ENCODE data around the gene C11orf21.

Gene C11orf21

DNA sequence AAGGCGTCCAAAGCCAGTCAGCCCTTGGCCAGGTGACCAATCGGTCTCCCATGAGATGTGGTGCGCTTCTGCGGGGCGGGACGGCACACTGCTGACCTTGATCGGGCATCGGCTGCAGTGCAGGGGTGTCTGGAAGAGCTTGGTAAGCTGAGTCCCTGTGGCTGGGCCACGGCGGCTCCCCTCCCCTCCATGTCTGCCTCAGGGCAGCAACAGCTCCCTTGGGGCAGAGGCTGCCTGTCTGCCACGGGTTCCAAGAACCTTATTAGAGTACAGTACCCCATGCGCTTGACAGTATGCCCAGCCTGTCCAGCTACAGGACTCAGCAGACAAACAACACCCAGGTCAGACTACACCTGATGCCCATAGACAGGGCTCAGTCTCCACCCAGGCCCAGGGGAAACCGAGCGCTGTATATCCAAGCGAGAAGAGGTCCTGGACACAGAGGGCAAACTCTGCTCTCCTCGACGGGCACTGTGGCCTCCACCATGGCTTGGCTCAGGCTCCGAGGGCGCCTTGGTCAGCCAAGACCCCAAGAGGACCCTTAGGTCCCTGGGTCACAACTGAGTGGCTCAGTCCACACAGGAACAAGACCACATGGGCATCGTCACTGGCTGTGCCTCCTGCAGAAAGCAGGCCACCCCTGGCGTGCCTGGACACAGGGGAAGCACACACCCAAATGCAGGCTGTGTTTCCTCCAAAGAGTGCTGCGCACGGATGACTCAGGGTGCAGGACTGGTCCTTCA lies 19.0 kb upstream of the C11orf21 start:
- DNase-seq = no peak

DNA sequence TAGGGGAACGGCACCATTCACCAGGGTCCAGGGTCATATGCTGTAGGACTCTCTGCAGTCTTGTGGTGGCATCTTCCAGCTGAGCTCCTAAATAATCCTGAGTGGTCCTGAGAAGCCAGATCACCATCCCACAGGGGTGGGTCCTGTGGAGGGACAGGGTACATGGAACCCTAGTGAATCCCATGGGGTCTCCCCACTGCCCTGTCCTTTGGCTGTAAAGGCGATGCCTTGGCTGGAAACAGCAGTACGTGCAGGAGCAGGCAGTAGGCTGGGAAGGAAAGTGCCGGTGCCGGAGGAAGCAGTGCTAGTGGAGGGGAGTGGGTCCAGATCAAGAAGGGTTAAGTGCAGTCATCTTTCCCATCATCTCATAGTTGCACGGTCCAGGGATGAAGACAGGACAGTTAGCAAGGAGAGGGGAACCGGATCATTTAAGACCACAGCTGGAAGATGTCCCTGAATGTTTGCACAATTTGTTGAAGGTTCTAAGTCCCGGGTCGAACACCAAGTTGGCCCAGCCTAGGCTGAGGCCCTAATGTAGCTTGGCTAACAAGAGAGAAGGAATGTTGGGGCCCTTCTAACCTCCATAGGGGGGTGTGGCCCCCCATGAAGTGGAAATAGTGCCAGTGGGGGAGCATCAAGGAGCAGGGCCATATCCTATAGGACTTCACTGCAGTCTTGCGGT lies 18.2 kb upstream of the C11orf21 start:
- no peak for DNase-seq

DNA sequence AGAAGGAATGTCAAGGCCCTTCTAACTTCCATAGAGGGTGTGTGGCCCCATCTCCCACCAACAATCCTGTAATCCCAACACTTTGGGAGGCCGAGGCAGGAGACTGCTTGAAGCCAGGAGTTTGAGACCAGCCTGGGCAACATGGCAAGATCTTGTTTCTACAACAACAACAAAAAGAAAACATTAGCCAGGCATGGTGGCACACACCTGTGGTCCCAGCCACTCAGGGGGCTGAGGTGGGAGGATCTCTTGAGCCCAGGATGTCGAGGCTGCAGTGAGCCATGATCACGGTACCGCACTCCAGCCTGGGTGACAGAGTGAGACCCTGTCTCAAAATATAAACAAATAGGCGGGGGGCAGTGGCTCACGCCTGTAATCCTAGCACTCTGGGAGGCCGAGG lies 17.0 kb upstream of the C11orf21 start:
- no peak for DNase-seq

DNA sequence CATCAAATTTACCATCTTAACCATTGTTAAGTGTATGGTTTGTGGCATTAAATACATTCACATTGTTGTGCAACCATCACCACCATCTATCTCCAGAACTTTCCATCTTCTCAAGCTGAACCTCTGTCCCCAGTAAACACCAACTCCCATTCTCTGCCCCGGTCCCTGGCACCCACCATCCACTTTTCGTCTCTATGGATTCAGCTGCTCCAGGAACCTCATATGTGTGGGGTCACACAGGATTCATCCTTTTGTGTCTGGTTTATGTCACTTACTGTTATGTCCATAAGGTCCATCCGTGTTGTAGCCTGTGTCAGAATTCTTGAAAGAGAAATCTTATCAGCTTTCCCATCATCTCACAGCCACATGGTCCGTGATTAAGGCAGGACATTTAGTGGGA lies 16.4 kb upstream of the C11orf21 start:
- no peak for DNase-seq

DNA sequence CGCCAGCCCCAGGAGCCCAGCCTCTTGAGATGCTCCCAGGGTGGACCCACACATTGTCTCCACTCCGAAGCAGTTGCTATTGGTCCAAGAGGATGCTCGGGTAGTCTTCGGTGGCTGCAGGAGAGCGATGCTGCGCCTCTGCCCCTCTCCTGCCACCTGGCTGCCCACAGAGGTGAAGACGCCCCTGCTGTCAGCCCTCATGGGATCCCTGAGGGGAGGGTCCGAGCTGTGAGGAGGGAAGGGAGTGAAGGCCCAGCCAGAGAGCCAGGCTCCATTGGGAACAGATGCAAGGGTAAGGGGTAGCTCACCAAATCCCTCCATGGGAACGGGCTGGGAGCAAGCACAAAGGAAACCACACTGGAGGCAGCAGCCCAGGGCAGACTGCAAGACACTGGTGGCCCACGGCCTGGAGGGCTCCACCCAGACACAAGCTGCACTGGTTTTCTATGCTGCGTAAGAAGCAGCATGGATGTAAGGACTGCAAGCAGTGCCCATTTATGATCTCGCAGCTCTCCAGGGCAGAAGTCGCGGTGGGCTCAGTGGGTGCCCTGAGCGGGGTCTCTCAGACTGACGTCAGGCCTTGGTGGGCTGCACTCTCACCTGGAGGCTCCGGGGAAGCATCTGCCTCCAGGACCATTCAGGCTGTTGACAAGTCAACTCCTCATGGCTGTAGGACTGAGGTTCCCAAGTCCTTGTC lies 15.8 kb upstream of the C11orf21 start:
- DNase-seq = no peak

DNA sequence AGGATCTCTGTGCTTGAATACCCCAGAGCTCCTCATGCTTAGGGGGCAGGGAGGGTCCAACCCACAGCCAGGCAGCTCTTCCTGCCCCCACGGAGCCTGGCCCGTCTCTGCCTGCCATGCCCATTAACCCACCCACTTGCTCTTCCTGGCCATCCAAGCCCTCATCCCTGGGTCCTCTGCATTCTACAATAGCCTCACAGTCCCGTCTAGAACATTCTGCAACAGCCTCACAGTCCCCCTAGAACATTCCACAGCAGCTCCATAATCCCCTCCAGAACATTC lies 15.2 kb upstream of the C11orf21 start:
- no peak for DNase-seq

DNA sequence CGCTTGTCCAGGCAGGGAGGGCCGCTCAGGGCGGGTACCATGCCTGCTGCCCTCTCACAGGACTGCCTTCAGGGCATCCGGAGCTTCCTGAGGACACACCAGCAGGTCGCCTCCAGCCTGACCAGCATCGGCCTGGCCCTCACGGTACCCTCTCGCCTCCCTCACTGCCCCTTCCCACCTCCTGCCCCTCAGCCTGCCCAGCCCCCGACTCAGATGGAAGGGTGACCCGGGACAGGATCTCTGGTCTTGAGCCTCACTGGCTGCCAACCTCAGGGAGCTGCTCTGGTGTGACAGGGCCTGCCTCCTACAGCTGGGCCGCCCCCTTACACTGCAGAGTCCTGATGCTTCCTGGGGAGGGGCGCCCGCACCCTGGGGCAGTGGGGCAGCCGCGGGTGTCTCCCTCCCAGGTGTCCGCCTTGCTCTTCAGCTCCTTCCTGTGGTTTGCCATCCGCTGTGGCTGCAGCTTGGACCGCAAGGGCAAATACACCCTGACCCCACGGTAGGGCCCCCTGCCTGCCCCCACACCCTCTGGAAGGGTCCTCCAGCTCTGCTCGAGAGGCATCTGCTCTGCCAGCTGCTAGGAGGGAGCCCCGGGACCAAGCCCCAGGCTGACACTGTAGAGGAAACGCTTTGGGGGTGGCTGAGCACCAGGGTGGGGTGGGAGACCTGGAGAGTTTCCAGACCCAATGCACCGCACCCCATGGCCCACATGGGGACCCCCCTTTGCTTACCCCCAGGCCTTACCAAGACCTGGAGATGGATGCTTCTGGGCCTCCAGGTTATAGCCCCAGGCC lies 14.6 kb upstream of the C11orf21 start:
- DNase-seq = no peak

DNA sequence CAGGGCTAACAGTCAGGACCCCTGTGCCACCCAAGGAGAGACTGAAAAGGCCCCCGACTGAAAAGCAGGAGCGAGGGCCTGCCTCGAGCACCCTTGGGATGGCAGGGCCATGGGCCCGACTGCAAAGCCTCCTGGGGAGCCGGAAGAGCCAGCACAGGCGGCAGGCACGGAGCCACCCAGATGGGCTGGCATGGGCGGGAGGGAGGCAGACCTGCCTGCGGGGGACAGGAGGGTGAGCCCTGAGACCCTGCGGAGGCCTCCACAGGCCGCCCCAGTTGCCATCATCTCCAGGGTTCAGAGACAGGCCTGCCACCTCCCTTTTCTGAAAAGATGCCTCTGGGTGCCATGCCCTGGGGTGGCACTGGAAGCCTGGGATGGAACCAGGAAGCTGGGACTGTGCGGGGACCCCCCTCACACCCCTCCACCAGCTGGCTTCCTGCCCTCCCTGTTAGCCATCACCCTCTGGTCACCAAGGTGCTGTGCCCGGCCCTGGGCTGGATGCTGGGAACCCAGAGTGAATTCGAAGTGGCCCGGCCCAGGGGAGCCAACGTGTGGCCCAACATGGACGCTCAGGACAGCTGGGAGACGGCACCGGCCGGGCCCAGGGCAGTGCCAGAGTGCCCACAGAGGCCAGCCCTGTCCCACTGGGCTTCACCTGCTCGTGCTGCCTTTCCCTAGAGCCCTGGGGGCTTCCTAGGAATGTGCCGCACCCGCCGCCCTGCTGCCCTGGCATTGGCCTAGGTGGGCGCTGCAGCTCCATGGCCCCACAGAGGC lies 13.9 kb upstream of the C11orf21 start:
- no peak for DNase-seq

DNA sequence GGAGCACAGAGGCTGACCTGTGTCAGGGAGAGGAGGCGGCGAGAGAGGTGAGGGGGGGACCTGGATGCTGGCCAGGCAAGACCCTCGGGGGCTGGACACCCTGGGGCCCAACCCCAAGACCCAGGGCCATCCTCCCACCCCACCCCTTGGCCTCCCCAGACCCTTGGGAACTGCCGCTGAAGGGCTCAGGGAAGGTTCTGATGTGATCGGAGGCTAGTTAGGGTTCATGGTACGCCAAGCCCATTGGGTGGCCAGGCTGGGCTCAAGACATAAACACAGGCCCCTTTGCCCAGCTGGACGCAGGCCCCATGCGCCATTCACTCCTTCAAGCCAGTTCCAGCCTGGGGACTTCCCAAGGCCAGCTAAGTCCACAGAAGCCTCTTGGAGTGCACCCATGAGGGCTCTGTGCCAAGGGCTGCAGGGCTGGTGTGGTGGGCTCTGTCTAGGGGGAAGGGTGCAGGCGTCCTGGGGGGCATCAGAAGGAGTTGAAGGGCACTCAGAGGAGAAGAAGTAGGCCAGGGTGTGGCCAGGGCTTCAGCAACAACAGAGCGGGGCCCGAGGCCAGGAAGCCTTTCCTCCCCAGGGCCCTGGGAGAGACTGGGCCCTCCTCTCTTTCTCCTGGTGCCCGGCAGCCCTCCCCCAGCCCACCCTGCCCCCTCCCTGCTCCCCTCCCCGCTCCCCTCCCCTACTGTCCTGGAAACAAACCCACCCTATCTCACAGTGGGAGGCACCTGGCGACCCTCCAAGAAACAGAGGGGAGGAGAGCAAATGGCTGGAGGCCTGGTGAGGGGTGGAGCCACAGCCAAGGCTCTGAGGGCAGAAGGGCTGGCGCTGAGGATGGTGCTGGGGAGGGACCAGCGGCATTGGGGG lies 13.0 kb upstream of the C11orf21 start:
- DNase-seq = no peak

DNA sequence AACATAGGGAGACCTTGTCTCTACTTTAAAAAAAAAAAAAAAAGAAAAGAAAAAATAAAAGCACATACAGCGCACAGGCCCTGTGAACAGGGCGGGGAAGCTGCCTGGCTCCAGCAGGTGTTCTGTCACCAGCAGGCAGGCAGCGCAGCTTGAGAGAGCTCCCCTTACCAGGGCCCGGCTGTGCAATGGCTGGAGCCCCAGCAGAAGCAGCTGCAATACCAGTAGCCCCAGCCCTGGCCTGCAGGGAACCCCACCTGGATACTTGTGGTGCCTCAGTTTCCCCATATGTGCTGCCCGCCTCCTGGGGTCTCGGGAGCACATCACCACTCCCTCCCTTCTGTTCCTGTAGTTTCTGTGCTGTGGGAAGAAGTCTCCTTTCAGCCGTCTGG lies 12.4 kb upstream of the C11orf21 start:
- DNase-seq = no peak

DNA sequence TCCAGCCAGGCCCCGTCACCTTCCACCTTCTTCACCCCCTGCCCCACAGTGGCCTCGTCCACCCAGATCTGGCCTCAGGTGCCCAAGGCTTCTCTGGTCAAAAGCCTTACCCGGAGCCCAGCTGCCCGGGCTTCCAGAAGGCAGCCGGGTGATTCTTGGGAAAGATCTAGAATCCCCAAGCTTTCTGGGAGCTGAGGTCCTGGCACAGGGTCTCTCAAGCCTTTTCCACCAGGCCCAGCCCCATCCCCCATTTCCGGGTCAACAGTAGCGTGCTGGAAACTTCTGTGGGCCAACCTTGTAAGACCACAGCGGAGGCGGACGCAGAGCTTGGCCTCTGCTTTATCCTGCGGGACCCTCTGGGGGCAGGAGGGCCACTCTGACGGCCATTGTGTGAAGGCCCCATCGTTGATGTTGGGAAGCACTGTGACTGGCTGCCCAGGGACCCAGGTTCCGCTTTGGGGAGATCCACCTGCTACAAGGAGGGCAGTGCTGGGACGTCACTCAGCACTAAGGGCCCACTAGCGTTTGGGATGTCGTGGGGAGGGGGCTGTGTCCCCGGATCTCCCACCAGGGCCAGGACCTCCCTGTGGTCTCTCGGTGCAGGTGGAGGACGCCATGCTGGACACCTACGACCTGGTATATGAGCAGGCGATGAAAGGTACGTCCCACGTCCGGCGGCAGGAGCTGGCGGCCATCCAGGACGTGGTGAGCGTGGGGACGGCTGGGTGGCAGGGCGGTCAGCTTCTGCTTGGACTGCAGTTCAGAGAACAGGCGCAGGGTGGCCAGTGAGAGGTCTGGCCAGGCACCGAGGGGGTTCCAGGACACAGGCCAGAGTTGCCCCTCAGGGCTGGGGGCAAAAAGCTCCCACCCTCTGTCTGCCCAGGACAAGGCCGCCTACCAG lies 11.6 kb upstream of the C11orf21 start:
- no peak for DNase-seq

DNA sequence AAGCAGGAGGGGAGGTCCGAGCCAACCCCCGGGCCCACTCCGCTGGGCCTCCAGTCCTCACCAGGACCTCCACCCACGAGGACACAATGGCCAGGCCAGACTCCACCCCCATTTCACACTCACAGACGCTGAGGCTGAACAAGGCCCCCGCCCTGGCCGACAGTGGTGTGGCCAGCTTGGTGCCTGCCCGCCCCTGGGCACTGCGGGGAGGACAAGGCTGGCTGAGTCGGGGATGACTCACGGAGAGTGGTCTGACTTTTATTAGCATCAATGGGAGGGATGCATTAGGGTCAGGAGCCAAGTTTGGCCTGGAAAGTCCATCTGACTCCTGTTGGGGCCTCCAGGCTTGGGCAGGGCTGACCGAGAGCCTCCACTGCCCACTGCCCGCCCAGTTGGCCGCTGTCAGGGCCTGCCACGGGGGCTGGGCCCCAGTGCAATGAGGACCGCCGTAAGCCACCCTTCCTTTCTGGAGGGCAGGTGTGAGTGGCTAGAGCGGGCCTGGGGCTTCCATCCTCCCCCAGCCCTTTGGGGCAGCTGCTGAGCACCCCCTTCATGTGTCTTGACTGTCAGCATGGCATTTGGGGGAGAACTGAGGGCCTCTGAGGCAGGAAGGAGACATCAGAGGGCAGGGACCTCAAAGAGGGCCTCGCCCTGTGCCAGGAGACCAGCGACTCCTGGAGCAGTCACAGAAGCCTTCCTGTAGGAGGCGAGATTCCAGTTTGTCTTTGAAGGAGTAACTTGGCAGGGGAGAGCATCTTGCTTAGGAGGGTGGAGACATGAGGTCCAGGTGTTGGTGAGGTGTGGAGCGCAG lies 10.7 kb upstream of the C11orf21 start:
- DNase-seq = no peak

DNA sequence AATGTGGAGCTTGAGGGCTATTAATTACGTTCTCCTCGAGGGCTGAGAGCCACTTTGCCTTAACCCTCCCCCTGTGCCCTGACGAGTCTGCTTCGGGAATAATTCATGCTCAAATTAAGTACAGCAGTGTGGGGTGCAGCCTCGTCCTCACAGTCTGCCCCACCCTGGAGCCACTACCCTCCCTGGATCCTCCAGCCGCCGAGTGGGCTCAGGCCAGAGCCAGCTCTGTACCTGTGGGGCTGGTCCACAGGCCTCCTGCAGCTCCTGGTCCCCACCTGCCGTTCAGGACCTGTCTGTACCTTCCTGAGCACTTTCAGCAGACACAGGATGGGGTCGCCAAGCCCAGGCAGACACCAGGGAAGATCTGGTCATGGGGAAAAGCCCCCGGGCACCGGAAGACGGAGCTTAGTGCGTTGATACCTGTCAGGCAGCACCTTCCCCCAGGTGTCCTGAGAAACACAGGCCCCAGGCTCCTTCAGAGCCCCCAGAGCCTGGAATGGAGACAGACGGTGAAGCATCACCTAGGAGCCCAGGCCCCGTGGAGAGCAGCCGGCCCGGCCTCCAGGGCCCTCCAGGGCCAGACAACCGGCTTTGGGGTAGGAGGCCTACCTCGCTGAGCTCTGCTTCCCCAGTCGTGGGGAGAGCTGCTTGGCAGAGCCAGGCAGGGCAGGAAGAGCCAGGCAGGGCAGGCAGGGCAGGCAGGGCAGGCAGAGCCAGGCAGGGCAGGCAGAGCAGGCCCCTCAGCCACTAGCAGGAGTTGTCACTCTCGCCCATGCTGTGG lies 9.8 kb upstream of the C11orf21 start:
- DNase-seq = no peak

DNA sequence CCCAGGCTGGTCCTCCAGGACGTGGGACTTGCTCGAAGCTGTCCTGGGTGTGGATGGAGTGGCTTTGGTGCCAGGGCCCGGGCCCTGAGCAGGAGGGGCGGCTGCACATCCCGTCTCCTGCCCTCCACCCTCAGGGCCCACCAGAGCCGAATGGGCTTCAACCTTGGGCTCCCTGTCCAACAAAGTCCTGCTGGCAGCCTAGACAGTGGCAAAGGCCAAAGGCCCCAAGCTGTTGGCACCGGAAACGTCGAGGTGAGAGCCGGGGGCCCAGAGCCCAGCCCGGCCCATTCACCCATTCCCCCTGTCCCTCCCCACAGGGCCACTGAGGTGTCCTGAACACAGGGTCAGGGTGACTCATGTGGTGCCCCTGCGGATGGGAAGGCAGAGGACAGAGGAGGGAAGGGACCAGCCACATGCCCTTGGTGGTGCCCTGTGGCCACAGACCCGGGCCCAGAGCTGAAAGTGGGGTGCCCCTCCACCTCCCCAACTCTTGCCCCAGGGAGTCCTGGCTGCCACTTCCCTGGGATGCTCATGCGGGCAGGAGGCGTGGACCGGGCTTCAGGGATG lies 9.2 kb upstream of the C11orf21 start:
- DNase-seq = no peak

DNA sequence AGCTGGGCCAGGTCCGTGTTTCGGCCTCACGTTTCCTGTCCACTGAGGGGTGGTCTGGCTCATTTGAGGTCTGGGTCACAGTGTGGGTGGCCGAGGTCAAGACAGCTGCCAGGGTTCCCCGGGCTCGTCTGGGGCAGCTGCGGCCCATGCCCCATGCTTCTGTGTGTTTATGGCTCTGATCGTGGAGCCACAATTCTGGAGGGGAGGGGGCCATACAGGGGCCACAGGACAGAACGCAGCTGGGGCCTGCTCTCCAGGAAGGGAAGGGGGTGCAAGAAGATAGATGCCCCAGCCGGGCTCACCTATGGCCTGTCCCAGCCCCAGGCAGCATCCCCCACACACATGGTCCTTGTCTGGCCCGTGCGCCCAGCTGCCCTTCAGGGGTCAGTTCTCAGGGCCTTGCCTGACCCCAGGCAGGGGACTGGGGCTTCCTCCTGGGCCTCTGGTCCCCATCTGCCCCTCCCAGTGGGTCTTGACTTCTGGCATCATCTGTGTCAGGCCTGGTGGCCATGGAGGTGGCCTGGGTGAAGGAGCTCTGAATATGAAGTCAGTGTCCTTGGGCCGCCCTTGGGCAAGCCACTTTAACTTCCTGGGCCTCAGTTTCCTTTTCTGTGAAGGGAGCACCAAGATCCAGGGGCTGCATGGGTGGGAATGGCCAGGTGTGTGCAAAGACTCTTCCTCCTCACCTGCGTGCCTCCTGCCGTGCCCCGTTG lies 8.5 kb upstream of the C11orf21 start:
- DNase-seq = no peak

DNA sequence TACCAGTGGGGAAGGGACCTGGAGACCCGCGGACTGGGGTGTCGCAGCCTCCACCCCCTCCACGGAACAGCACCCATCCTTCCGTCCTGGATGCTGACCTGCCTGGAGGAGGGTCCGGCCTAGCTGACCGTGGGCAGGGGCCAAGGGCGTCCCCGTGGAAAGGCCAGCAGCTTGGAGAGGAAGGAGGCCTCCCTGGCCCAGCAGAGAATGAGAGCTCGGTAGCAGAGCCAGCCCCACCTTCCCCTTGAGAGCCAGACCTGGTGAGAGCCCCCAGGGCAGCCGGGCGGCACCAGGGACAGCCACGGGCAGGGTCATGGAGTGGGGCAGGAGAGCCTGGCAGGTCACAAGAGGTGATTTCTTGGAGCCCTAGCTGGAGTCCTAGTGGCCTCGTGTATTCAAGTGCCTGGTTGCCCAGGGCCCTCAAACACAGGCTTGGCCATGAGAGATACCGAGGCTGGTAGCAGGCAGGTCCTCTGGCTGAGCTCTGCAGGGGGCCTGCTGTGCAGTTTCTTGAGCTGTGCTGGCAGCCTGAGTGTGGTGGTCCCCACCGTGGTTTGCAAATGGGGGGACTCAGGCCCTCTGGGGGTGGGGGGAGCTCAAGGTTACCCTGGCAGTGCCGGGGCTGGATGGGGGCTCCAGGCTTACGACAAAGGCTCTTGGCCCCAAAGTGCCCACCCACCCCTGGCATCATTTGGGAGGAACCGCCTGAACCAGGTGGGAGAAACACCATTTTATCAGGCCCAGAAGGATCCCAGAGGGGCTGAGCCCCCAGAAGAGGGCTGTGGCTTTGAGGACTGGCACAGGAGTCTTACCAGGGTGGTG lies 7.7 kb upstream of the C11orf21 start:
- no peak for DNase-seq

DNA sequence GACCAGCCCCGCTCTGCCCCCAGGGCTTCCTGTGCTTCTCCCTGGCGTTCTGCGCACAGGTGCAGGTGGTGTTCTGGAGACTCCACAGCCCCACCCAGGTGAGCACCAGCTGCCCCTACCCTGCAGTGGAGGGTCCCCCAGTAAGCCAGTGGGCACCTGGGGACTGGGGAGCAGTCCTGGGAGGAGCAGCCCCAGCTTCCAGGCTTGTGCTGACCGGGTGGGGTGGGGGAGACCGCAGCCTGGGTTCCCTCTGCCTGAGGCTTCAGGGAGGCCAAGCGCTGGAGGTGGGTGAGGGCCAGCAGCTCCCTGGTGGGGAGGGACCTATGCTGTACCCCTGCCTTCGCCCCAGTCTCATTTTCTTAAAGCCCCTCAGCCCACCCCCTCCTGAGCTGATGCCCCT lies 7.0 kb upstream of the C11orf21 start:
- DNase-seq = no peak
